K562 (cell line): ENCODE measurements around the gene PACSIN2. TPM values are rescaled to one million over a fixed set of nuclear protein-coding genes. Genes with fewer than 3 reads are reported as not detected.

Experiments
- ATAC-seq: fragments of 200-7000 bp; cut with Tn5 transposase; 3 replicates; pipeline ENCODE4 v1.9.1; 2020; ENCODE audit warnings: moderate library complexity
- BruUV-seq: library from RNA; stranded (reverse); fragments of 400-500 nt; replicated peaks from 2 replicates; lab custom pipeline; 2021; lab: Mats Ljungman, UMichigan
- CTCF ChIA-PET: fragments of 300-600 bp; formaldehyde crosslinking; extraction: SDS; loops from one replicate; lab custom pipeline; 2021; ENCODE audit warnings: low intra/inter-chr PET ratio; lab: Yijun Ruan, JAX
- POLR2A ChIA-PET: fragments of 300-600, 350-650 bp; sonication (Branson Sonifier 250); formaldehyde crosslinking; extraction: SDS; loops from one replicate; lab custom pipeline; 2021; ENCODE audit warnings: antibody characterized with exemption, inconsistent platforms; lab: Yijun Ruan, JAX
- DNase-seq, 4 experiments: peaks; one replicate each; pipeline versions ENCODE4 v3.0.0 to v3.0.0-alpha.2; 2011 to 2018; ENCODE audit warnings: low spot score in 3 of 4, mixed read lengths in 3 of 4; ENCODE audit errors: extremely low read depth in 1 of 4
- FAIRE-seq: peaks from 2 replicates; lab custom pipeline; 2011; peaks lifted over from hg19 to GRCh38; lab: Jason Lieb, UNC
- H2AFZ ChIP-seq: 2 replicates; pipeline ENCODE4 v1.6.0; 2011; ENCODE audit warnings: low read depth, low read length, control low read depth, inconsistent platforms
- H3K27ac ChIP-seq: fragments of 200-600 bp; 3 replicates; pipeline ENCODE4 v1.8.0; 2011; ENCODE audit warnings: low read depth, mild to moderate bottlenecking, control low read depth, inconsistent platforms, low read length, moderate library complexity, mixed read lengths; ENCODE audit errors: extremely low read depth
- H3K27me3 ChIP-seq, 2 experiments: fragments of 300-600 bp in 1 of 2; 2 replicates in 1 of 2; 3 replicates in 1 of 2; pipeline versions ENCODE4 v1.6.0 to v1.8.0; 2011; ENCODE audit warnings: inconsistent platforms in 2 of 2, low read length in 2 of 2, mild to moderate bottlenecking in 1 of 2, mixed read lengths in 1 of 2, moderate library complexity in 1 of 2; ENCODE audit not compliant: control insufficient read depth in 2 of 2, insufficient read depth in 2 of 2
- H3K36me3 ChIP-seq: fragments of 300-600 bp; 3 replicates; pipeline ENCODE4 v1.8.0; 2011; ENCODE audit warnings: mild to moderate bottlenecking, low read length, inconsistent platforms; ENCODE audit not compliant: control insufficient read depth, insufficient read depth
- H3K4me1 ChIP-seq, 2 experiments: fragments of 200-600 bp in 1 of 2; replicated peaks in 1 of 2; 2 replicates in 1 of 2; 3 replicates in 1 of 2; pipeline versions ENCODE4 v1.5.1 to v1.8.0; 2011; ENCODE audit warnings: inconsistent platforms in 2 of 2, low read length in 2 of 2, mild to moderate bottlenecking in 1 of 2, mixed read lengths in 1 of 2, moderate library complexity in 1 of 2; ENCODE audit not compliant: control insufficient read depth in 2 of 2, insufficient read depth in 2 of 2
- H3K4me2 ChIP-seq: 2 replicates; pipeline ENCODE4 v1.6.1; 2011; ENCODE audit warnings: low read length, control low read depth, inconsistent platforms, mixed read lengths; ENCODE audit not compliant: insufficient read depth
- H3K4me3 ChIP-seq: fragments of 200-600 bp; sonication (generic), shearing (Covaris generic); 2 replicates; pipeline ENCODE4 v1.5.1; 2016; ENCODE audit warnings: control low read depth, inconsistent platforms
- H3K79me2 ChIP-seq: fragments of 200-600 bp; 3 replicates; pipeline ENCODE4 v1.8.0; 2011; ENCODE audit warnings: low read length, inconsistent platforms; ENCODE audit not compliant: control insufficient read depth, insufficient read depth
- H3K9ac ChIP-seq, 2 experiments: 2 replicates each; pipeline versions ENCODE4 v1.6.0 to v1.6.1; 2011; ENCODE audit warnings: low read depth in 2 of 2, low read length in 2 of 2, control low read depth in 1 of 2, inconsistent platforms in 1 of 2, mild to moderate bottlenecking in 1 of 2, mixed read lengths in 1 of 2; ENCODE audit not compliant: insufficient read depth in 1 of 2
- H3K9me1 ChIP-seq: one replicate; pipeline ENCODE4 v1.6.0; 2011; ENCODE audit warnings: inconsistent platforms, mild to moderate bottlenecking, low read length, moderate library complexity; ENCODE audit not compliant: control insufficient read depth, insufficient read depth
- H3K9me3 ChIP-seq: replicated peaks from 2 replicates; pipeline ENCODE4 v1.5.1; 2011; ENCODE audit warnings: low read depth, low read length, inconsistent platforms; ENCODE audit not compliant: control insufficient read depth, insufficient read depth
- H4K20me1 ChIP-seq: replicated peaks from 2 replicates; pipeline ENCODE4 v1.6.1; 2011; ENCODE audit warnings: low read length, inconsistent platforms, mixed read lengths; ENCODE audit not compliant: control insufficient read depth, insufficient read depth
- CHAMP1 ChIP-seq: fragments of 450-650 bp; IDR thresholded peaks from 2 replicates; pipeline ENCODE4 v1.6.1; 2016; ENCODE audit warnings: mild to moderate bottlenecking
- ERF ChIP-seq: fragments of 450-650 bp; formaldehyde crosslinking; IDR thresholded peaks from 2 replicates; pipeline ENCODE4 v1.4.0; 2020; ENCODE audit warnings: mild to moderate bottlenecking, mixed read lengths
- MTA2 ChIP-seq: fragments of 450-650 bp; IDR thresholded peaks from 2 replicates; pipeline ENCODE4 v1.6.1; 2016; ENCODE audit warnings: low read depth
- SAFB ChIP-seq: fragments of 200-400 bp; formaldehyde crosslinking; IDR thresholded peaks from 2 replicates; pipeline ENCODE4 v1.6.1; 2017; ENCODE audit warnings: low read depth, low read length, borderline replicate concordance
- SMAD2 ChIP-seq: fragments of 150-350 bp; IDR thresholded peaks from 2 replicates; pipeline ENCODE4 v1.6.1; 2014; ENCODE audit warnings: low read depth, mild to moderate bottlenecking, low read length
- WGBS: fragments of 100-300 bp; shearing (Covaris generic); methylation state at CpG from one replicate; pipeline ENCODE4 v1.1.6; 2016; ENCODE audit warnings: low coverage, mixed read lengths; ENCODE audit not compliant: insufficient coverage; ENCODE audit errors: missing lambda C conversion rate; 5-methylcytosine and 5-hydroxymethylcytosine counted together
- in situ Hi-C: fragments of 300-500 bp; cut with MboI; formaldehyde crosslinking; loops from 4 replicates; pipeline ENCODE4 v1.15.0; 2018; ENCODE audit warnings: inconsistent platforms, mixed read lengths
- intact Hi-C: fragments of 100-400 bp; cut with micrococcal nuclease; formaldehyde crosslinking; loops from 2 replicates; pipeline ENCODE4 v1.14.2; 2022
- polyA plus RNA-seq, 8 experiments: library from polyadenylated mRNA; depleted of rRNA in 4 of 8; stranded (reverse) in 5 of 8; unstranded in 3 of 8; fragments of >200 nt; fragmentation: Nextera tagmentation in 2 of 8; fragmentation: Illumina TruSeq in 1 of 8; extraction: Ambion mirVana in 2 of 8; extraction: Trizol in 1 of 8; gene quantifications; 2 replicates each; pipeline versions ENCODE4 v1.2.1 to v1.2.3, GENCODE V29; 2011 to 2014; ENCODE audit warnings: inconsistent platforms in 1 of 8, missing spikeins in 1 of 8
- total RNA-seq, 7 experiments: library from RNA; depleted of rRNA in 6 of 7; stranded (reverse); fragments of >200 nt in 6 of 7; fragmentation: Illumina TruSeq in 2 of 7; extraction: Trizol in 2 of 7; gene quantifications; 2 replicates each; pipeline versions ENCODE4 v1.2.1 to v1.2.3, GENCODE V29; 2011 to 2021; ENCODE audit warnings: low replicate concordance in 1 of 7

Gene PACSIN2
- total and polyA plus RNA-seq, 9 of the 15 experiments (the other 6 are each of a cell fraction or from before 2014, with no cell fraction given): 0.45 to 45.1 (median 23.9) TPM

GRCh38 chr22:42931421-42932196, 83.3 kb downstream of the PACSIN2 start:
- Histone ChIP-seq H3K9me1 (peaks cover 7% of the 10 kb centered on the region), H3K27ac (no peak overlapping the region), H3K4me1 (peaks cover 6 to 19% of the 10 kb centered on the region in 2 experiments; a peak in 4 of 5 replicates), H3K4me3 (no peak overlapping the region), H3K27me3 (no peaks in the 10 kb centered on the region), H4K20me1 (peaks cover 32% of the 10 kb centered on the region), H3K79me2 (peaks cover 57% of the 10 kb centered on the region), H3K4me2 (no peak overlapping the region), H2AFZ (no peak overlapping the region), H3K36me3 (no peaks in the 10 kb centered on the region; the same call in 2 of the 3 replicates), H3K9me3 (no peaks in the 10 kb centered on the region), H3K9ac (no peak overlapping the region)
- in situ Hi-C loops (no loop called here), intact Hi-C loops (no loop called here)
- ChIA-PET CTCF (no interaction called here), POLR2A (interaction anchor here (1.1 to 1.3 kb wide), 2 partner anchors 12 to 13 kb away, joined by 3 to 5 read pairs; no protein-coding TSS in a partner anchor)
- DNase-seq: no peak
- no TSS peak for BruUV-seq
- WGBS: 60% methylated on average over 10 of the region's 10 CpGs
- ATAC-seq: no peak
- FAIRE-seq: no peak
- TF ChIP-seq SAFB (no peak), CHAMP1 (no peak), SMAD2 (no peak), ERF (no peak), MTA2 (no peak)
